Measurements from ENCODE around the gene CDNF.

- TF ChIP-seq SREBF2 (IDR thresholded peaks at IDR 0.05) (no peak), CTCF (IDR thresholded peaks at IDR 0.05) (no peak), ELK1 (IDR thresholded peaks at IDR 0.05; ENCODE audit: low read depth, low read length) (no peak), EP300 (IDR thresholded peaks at IDR 0.05) (no peak), BHLHE40 (IDR thresholded peaks at IDR 0.05; ENCODE audit: low read depth, low read length) (no peak)
Measured at GRCh38 chr10:14844948-14845347, 7.1 kb upstream of the CDNF start.
